GM19395 (cell line): ENCODE measurements around the gene HOXC12.

Experiments used
- ATAC-seq: cut with Tn5 transposase; IDR thresholded peaks from one replicate; pipeline ENCODE4 v1.9.1; 2021; ENCODE audit warnings: mild to moderate bottlenecking, moderate library complexity; ENCODE audit not compliant: unreplicated experiment

Gene HOXC12, protein sequence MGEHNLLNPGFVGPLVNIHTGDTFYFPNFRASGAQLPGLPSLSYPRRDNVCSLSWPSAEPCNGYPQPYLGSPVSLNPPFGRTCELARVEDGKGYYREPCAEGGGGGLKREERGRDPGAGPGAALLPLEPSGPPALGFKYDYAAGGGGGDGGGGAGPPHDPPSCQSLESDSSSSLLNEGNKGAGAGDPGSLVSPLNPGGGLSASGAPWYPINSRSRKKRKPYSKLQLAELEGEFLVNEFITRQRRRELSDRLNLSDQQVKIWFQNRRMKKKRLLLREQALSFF

DNA sequence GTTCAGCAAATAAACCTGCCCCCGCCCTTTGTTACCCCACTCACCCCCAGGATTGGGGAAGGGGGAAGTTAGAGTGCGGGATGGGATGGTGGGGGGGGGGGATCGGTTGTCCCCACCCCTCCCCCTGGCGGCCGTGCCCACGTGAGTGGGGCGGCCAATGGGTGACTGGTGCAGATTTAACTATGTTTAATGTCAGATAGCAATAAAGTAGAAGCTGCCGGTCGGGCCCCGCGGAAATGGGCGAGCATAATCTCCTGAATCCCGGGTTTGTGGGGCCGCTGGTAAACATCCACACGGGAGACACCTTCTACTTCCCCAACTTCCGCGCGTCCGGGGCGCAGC is at the start of gene HOXC12:
Gene HOXC12, plus strand, starts transcription at position 210 of the 342 bp plus-strand sequence. Its CDS starts 27 bp downstream, at position 237.
- ATAC-seq, result no peak

DNA sequence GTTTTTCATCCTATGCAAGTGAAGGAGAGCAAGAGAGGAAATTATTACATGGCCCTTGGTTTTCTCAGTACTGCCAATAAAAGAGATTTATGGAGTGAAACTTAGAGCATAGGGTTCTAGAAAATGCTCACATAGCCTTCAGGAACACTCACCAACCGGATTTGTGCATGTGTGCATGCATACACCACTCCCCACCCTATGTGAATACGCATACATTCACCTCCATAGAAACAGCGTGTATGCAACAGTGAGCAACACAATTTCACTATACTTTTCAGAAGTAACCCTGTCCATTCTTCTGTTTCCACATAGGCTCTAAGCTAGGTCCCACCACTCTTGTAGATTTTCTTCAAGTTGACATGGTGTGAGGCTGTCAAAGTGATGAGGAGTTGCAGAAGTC is 47.6 kb upstream of the HOXC12 start:
- no peak for ATAC-seq

DNA sequence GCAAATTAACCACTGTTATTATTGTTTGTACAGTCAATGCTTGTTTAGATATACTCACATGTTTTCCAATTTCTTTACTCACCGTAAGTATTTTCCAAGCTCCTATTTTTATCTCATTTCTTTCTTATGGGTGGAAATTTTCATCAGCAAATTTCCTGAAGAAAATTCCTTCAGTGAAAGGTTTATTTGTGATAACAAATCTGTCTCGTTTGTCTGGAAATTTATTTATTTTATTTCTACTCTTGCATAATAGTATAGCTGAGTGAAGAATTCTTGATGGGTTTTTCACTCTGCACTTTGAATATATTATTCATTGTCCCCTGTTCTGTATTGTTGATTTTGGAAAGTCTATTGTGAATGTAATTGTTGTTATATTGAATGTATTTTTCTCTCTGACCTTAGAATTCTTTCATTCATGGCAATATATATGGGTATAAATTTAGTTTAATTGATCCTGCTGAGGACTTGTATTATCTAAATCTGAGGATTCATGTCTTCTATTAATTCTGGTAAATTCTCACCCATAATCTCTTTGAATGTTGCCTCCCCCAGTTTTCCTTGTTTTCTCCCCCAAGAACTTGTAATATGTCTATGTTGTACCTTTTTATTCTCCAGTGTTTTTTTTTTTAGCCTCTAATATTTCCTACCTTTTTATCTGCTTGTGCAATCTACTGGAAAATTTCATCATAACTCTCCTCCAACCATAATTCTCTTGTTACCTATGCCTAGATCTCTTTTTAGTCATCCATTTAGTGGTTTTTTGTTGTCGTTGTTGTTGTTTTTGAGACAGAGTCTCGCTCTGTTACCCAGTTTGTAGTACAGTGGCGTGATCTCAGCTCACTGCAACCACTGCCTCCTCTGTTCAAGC is 37.7 kb upstream of the HOXC12 start:
- ATAC-seq, result no peak

GRCh38 chr12:53924521-53925405 is 29.9 kb upstream of the HOXC12 start:
- ATAC-seq, result no peak

DNA sequence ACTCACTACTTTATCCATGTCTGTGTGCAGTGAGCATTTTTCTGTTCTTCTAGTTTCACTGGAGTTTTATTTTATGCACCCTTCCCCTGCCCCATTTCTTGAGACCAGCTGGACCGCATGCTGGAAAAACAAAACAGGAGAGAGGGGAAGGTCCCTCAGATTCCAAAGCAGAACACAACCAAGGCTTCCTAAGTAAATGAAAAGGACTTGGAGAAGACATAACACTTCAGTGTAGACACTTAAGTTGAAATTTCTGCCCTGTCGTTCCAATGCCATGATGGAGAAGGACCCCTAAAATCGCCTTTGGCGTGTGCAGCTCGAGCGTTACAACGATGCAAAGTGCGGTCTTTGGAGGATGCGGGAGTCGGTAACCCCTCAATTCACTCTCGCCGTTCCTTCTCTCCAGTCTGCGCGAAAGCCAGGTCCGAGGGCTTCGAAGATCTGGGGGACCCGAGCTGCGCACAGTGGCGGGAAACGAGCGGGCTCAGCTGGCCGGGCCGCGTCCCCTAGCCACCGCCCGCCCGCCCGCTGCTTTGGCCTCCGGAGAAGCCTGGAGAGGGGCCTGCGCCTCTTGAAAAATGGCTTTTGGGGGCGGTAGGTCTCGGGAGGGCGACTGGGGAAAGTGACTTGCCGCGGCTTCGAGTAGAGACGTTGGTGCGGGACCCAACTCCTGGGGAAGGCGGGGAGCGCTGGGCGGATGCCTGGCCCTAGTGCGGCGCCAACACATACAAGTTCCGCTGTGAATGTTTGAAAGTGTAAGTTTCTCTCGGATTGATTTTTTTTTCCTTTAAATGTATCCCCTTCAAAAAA is 27.3 kb upstream of the HOXC12 start:
- no peak for ATAC-seq

DNA sequence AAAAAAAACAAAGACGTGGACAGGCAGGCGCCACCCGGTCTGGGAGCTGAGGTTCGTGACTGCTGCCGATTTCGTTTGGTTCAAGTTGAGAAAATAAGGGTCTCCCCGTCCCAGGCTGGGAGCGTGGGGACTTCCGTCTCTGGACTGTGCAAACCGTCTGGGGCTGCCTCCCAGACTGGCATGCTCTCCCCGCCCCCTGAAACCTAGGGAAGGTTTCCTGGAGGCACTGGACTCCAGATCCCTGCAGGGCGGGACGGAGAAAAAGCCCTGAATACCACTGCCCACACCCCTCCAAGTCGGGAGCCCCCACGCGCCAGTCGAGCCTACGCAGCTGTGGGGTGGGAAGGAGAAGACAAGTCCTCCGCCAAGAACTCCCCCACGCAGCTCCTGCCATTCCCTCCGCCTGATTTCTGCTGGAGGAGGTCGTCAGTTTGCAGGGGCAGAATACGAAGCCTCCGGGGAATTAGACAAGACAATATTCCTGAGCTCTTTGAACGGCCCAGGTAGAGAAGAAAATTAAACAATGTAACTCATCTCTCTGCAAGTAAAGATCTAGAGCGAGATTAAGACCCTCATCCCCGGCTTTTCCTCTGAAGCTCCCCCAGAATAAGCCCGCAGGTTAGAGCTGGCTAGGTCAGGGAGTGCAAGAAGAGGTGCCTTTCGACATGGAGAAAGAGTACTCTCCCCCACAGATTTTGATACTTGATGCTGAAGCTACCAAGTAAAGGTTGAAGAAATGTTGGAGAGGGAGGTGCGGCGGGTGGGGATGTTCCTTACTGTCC is 26.5 kb upstream of the HOXC12 start:
- ATAC-seq, result no peak

DNA sequence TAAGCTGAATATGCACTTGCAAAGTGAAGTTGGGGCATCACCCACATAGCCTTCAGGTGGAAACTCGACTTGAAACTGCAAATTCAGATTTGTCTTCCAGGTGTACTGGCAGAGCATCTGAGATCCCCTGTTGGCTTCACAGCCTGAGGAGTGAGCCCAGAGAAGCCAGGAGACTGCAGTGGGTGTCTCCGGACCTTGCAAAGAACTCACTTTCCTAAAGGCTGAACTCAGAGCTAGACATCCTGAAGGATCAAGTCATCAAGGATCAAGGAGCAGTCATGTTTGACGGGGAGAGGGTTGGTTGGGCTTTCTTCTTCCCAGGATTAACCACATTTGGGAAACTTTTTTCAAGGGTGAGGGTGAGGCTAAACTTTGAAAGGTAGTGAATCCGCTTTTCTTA is 25.2 kb upstream of the HOXC12 start:
- ATAC-seq, result no peak

DNA sequence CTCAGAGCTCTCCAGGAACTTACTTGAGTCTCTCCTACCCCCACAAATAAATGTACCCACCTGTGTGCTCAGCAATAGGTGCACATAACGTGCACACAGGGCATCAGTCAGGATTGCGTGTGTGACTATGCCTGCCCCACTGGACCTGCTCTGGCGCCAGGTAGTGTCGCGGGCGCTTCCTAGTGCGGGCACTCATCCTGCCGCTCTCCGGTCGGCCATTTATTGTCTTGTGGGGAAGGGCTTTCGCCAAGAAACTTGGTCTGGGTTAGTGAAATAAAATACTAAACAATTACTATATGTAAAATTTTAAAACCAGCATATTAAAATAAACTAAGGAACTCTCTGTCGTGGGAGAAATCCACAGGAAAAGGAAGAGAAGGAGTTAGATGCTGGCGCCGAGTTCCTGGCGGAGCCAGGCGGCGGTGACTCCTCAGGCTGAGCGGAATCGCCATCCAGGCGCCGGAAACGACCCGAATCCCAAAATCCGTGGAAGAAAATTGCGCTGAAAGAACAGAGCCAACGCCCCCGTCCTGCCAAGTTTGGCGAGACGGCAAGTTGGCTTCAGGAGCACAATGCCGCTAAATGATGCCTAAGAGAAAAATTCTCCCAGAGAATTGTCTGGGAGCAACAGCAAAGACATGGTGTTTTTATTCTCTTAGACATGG is 24.0 kb upstream of the HOXC12 start:
- no peak for ATAC-seq

DNA sequence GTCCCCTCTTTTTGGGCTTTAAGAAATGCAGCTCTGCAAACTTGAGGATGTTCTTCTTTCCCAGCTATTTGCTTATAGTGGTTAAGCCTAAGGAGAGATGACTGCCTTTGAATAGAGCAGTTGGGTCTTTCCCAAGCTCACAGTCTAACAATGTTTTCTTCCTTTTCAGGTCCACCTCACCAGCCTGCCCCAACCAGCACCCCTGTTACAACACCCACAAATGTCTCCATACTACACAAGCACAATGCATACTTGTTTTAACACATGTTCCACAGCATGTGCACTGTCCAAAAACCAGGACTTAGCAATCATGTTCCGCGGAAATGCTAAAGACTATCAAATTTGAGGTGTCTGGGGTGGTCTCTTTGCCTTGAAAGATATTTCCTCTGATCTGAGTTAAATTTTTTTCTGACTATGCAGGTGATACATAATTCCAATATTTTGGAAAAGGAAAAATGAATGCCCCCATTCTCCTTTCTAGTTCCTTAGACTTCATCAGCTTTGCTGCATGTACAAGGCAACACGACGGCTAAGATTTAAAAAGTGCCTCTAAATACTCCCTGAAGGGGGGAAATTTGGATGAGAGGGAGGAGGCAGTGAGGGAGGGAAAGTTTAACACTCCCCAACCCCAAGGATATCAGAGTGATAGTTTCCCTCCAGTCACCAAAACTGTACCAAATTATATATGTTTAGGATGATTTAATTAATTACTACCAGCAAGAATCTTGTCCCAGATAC is 22.7 kb upstream of the HOXC12 start:
- ATAC-seq, result no peak

- no peak for ATAC-seq
Measured at GRCh38 chr12:53932915-53933314, 21.8 kb upstream of the HOXC12 start.

GRCh38 chr12:53935383-53936341 is 19.0 kb upstream of the HOXC12 start:
- no peak for ATAC-seq

GRCh38 chr12:53937099-53937498 is 17.6 kb upstream of the HOXC12 start:
- no peak for ATAC-seq

GRCh38 chr12:53937596-53938325 is 16.9 kb upstream of the HOXC12 start:
- no peak for ATAC-seq

- no peak for ATAC-seq
Measured at GRCh38 chr12:53938326-53939140, 16.2 kb upstream of the HOXC12 start, which contains the start of gene HOXC13. HOXC13 (plus strand) TSS chr12:53938831; CDS start chr12:53938907, 76 bp downstream.
